Caco-2 (cell line): ENCODE results near the gene LRFN5. TPM values are rescaled to one million over a fixed set of nuclear protein-coding genes. Genes with fewer than 3 reads are reported as not detected.

ENCODE experiments used
- BruUV-seq: library from RNA; stranded (reverse); fragments of 400-500 nt; replicated peaks from 2 replicates; lab custom pipeline; 2021; lab: Mats Ljungman, UMichigan
- CTCF ChIA-PET: fragments of 300-600 bp; sonication (Branson Sonifier 250); formaldehyde crosslinking; loops from one replicate; lab custom pipeline; 2022; ENCODE audit warnings: antibody characterized with exemption; lab: Charles Lee
- POLR2A ChIA-PET: fragments of 300-600 bp; sonication (Branson Sonifier 250); formaldehyde crosslinking; loops from one replicate; lab custom pipeline; 2022; ENCODE audit warnings: antibody characterized with exemption; lab: Charles Lee
- DNase-seq, 2 experiments: peaks; one replicate each; pipeline versions ENCODE4 v3.0.0 to v3.0.0-alpha.2; 2020 to 2022
- H3K27me3 ChIP-seq: replicated peaks from 2 replicates; pipeline ENCODE4 v1.6.0; 2011; ENCODE audit warnings: low read length; ENCODE audit not compliant: control insufficient read depth, insufficient read depth
- H3K36me3 ChIP-seq: 2 replicates; pipeline ENCODE4 v1.5.1; 2011; ENCODE audit warnings: low read length; ENCODE audit not compliant: control insufficient read depth, insufficient read depth
- H3K4me1 ChIP-seq: fragments of 250-450 bp; sonication (Bioruptor Pico); 2 replicates; pipeline ENCODE4 v1.5.1; 2020; ENCODE audit warnings: mild to moderate bottlenecking
- H3K4me3 ChIP-seq: 2 replicates; pipeline ENCODE4 v1.5.1; 2011; ENCODE audit warnings: low read depth, mild to moderate bottlenecking, control low read depth, low read length
- H3K9me3 ChIP-seq: fragments of 250-450 bp; sonication (Bioruptor Pico); 2 replicates; pipeline ENCODE4 v1.5.1; 2020; ENCODE audit warnings: mild to moderate bottlenecking, moderate library complexity
- H3K27ac Mint-ChIP-seq: one replicate; pipeline ENCODE4 v1.8.0; 2022; ENCODE audit warnings: mixed read lengths; ENCODE audit not compliant: unreplicated experiment
- H3K27me3 Mint-ChIP-seq: one replicate; pipeline ENCODE4 v1.8.0; 2022; ENCODE audit warnings: mixed read lengths; ENCODE audit not compliant: insufficient read depth, unreplicated experiment
- H3K36me3 Mint-ChIP-seq: one replicate; pipeline ENCODE4 v1.8.0; 2022; ENCODE audit warnings: mild to moderate bottlenecking, mixed read lengths; ENCODE audit not compliant: insufficient read depth, unreplicated experiment
- H3K4me1 Mint-ChIP-seq: one replicate; pipeline ENCODE4 v1.8.0; 2022; ENCODE audit warnings: low read depth, mixed read lengths; ENCODE audit not compliant: unreplicated experiment
- H3K4me3 Mint-ChIP-seq: one replicate; pipeline ENCODE4 v1.8.0; 2022; ENCODE audit warnings: mild to moderate bottlenecking, moderate library complexity, mixed read lengths; ENCODE audit not compliant: unreplicated experiment
- H3K9me3 Mint-ChIP-seq: one replicate; pipeline ENCODE4 v1.8.0; 2022; ENCODE audit warnings: mixed read lengths; ENCODE audit not compliant: unreplicated experiment
- intact Hi-C: fragments of 100-400 bp; cut with micrococcal nuclease; formaldehyde crosslinking; loops from one replicate; pipeline ENCODE4 v1.10.0; 2022; ENCODE audit not compliant: unreplicated experiment
- total RNA-seq: library from RNA; stranded (reverse); gene quantifications from 2 replicates; pipeline ENCODE4 v1.2.3, GENCODE V29; 2022
- TF ChIP-seq, protein P1 (sequence below), 2 experiments: fragments of 200-600 bp in 1 of 2; IDR thresholded peaks; 1 replicate in 1 of 2; 2 replicates in 1 of 2; pipeline versions ENCODE4 v1.5.1 to v1.8.0; 2011 to 2022; ENCODE audit warnings: antibody characterized with exemption in 1 of 2, control low read depth in 1 of 2, inconsistent platforms in 1 of 2, low read depth in 1 of 2, low read length in 1 of 2, mild to moderate bottlenecking in 1 of 2, moderate library complexity in 1 of 2; ENCODE audit not compliant: insufficient read depth in 1 of 2, severe bottlenecking in 1 of 2, unreplicated experiment in 1 of 2

LRFN5 gene
- total RNA-seq, 1 experiment from 2014 or later = not detected

DNA sequence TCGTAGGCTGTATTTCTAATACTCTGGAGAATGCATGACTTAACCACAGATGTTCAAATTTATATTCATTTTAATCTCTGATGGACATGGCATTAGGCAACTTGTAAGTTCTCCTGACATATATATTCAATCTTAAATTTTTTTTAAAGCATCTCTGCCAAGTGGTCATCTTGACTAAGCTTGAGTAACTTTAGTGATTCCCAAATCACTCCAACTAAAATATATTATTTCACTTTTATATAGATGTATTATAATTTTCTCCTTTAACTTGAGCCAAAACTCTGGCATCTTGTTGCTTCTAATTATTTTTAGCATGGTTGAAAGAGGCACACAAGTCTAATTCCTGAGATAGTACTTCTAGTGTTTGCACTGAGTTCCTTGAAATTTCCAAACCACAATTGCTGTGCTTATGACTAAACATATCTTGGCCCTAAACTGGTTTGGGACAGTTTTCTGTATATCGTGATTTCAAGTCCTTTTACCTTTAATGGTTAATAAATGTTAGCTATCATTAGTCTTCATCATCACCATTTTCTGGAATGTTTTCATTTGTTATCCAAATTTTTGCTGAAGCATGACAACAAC is 8.4 kb downstream of the LRFN5 start:
- no peak for DNase-seq
- Mint-ChIP-seq H3K9me3 (no peaks in the 10 kb centered on the region), H3K27me3 (no peaks in the 10 kb centered on the region), H3K36me3 (no peaks in the 10 kb centered on the region), H3K4me1 (no peaks in the 10 kb centered on the region), H3K4me3 (no peak overlapping the region), H3K27ac (no peak overlapping the region)
- intact Hi-C loops = no loop called here
- Histone ChIP-seq H3K4me3 (no peak overlapping the region), H3K36me3 (no peaks in the 10 kb centered on the region), H3K27me3 (no peaks in the 10 kb centered on the region), H3K4me1 (no peaks in the 10 kb centered on the region), H3K9me3 (no peaks in the 10 kb centered on the region)
- CTCF ChIA-PET = no interaction called here
- TF ChIP-seq, protein P1, sequence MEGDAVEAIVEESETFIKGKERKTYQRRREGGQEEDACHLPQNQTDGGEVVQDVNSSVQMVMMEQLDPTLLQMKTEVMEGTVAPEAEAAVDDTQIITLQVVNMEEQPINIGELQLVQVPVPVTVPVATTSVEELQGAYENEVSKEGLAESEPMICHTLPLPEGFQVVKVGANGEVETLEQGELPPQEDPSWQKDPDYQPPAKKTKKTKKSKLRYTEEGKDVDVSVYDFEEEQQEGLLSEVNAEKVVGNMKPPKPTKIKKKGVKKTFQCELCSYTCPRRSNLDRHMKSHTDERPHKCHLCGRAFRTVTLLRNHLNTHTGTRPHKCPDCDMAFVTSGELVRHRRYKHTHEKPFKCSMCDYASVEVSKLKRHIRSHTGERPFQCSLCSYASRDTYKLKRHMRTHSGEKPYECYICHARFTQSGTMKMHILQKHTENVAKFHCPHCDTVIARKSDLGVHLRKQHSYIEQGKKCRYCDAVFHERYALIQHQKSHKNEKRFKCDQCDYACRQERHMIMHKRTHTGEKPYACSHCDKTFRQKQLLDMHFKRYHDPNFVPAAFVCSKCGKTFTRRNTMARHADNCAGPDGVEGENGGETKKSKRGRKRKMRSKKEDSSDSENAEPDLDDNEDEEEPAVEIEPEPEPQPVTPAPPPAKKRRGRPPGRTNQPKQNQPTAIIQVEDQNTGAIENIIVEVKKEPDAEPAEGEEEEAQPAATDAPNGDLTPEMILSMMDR (IDR thresholded peaks at IDR 0.05; ENCODE audit: insufficient read depth in 1 of 2, low read depth in 1 of 2, low read length in 1 of 2, severe bottlenecking in 1 of 2, unreplicated experiment in 1 of 2) = no peak
- BruUV-seq = no TSS peak
- POLR2A ChIA-PET = no interaction called here

DNA sequence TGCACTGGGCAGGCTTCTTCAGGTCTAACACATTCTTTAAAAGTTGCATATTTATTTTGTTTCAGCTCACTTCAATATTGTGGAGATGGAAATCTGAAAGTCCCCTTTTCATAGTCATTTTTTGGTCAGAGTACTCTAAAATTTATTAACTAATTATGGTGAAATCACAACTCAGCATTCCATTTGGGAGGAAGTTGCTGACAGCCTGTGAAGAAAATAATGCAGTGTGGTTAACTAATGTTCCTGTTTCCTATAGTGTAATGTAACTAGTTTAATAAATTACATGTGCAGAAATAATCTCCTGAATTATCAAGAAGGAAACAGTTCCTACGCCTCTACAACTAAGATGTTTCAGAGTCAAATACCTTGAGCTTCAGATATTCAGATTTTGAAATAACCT is 17.1 kb downstream of the LRFN5 start:
- no TSS peak for BruUV-seq
- Histone ChIP-seq H3K4me1 (no peaks in the 10 kb centered on the region), H3K27me3 (no peaks in the 10 kb centered on the region), H3K9me3 (no peaks in the 10 kb centered on the region), H3K36me3 (no peaks in the 10 kb centered on the region), H3K4me3 (no peak overlapping the region)
- intact Hi-C loops = no loop called here
- H3K36me3 Mint-ChIP-seq = no peaks in the 10 kb centered on the region
- no peaks in the 10 kb centered on the region for H3K9me3 Mint-ChIP-seq
- no peaks in the 10 kb centered on the region for H3K27me3 Mint-ChIP-seq
- TF ChIP-seq, protein P1 (IDR thresholded peaks at IDR 0.05; ENCODE audit: insufficient read depth in 1 of 2, low read depth in 1 of 2, low read length in 1 of 2, severe bottlenecking in 1 of 2, unreplicated experiment in 1 of 2) = no peak
- no peak for DNase-seq
- H3K4me3 Mint-ChIP-seq = no peak overlapping the region
- H3K27ac Mint-ChIP-seq = no peak overlapping the region
- H3K4me1 Mint-ChIP-seq = no peaks in the 10 kb centered on the region
- CTCF ChIA-PET = no interaction called here
- POLR2A ChIA-PET = no interaction called here

DNA sequence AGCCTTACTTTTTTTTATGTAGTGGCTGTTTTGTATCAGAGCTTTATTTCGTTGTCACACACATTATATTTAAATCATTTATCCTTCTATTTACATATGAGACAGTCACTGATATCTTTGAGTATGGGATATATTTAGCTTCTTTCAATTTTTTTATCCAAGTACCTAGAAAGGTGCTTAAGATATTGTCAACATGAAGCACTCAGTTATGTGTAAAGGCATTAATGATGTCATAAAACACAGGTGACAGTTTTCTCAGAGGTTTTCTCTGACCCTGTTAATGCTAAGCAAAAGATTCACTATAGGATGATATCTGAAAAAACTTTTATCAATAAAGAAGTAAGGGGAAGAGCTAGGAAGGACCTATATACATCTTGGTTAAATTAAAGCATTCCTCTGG is 23.2 kb downstream of the LRFN5 start:
- BruUV-seq = no TSS peak
- ChIA-PET CTCF (no interaction called here), POLR2A (no interaction called here)
- H3K4me3 ChIP-seq = no peak overlapping the region
- H3K9me3 ChIP-seq = no peaks in the 10 kb centered on the region
- no peaks in the 10 kb centered on the region for H3K4me1 ChIP-seq
- no peaks in the 10 kb centered on the region for H3K36me3 ChIP-seq
- Mint-ChIP-seq H3K27ac (no peak overlapping the region), H3K4me1 (no peaks in the 10 kb centered on the region), H3K27me3 (peaks cover 2% of the 10 kb centered on the region), H3K36me3 (no peaks in the 10 kb centered on the region), H3K9me3 (no peaks in the 10 kb centered on the region), H3K4me3 (no peak overlapping the region)
- TF ChIP-seq, protein P1 (IDR thresholded peaks at IDR 0.05; ENCODE audit: insufficient read depth in 1 of 2, low read depth in 1 of 2, low read length in 1 of 2, severe bottlenecking in 1 of 2, unreplicated experiment in 1 of 2) = no peak
- intact Hi-C loops = no loop called here
- DNase-seq = no peak
- no peaks in the 10 kb centered on the region for H3K27me3 ChIP-seq
